ENCODE measurements around the gene SHKBP1. TPM values are rescaled to one million over a fixed set of nuclear protein-coding genes. Genes with fewer than 3 reads are reported as not detected.
A peak's percentile ranks its signal among the peaks of the same experiment; 100 is the strongest.

SHKBP1 gene
- total and polyA plus RNA-seq, 2 of the 13 experiments (the other 11 are each of a cell fraction or from before 2014, with no cell fraction given) = 16.2 to 17.4 TPM

GRCh38 chr19:40605216-40605971 is 28.7 kb downstream of the SHKBP1 start (continued):
- no peak for TF ChIP-seq MLX (CRISPR knock-in tag; IDR thresholded peaks at IDR 0.05)
- TF ChIP-seq, protein P1, sequence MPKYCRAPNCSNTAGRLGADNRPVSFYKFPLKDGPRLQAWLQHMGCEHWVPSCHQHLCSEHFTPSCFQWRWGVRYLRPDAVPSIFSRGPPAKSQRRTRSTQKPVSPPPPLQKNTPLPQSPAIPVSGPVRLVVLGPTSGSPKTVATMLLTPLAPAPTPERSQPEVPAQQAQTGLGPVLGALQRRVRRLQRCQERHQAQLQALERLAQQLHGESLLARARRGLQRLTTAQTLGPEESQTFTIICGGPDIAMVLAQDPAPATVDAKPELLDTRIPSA (CRISPR knock-in tag; IDR thresholded peaks at IDR 0.05; ENCODE audit: borderline replicate concordance) = no peak
- no peak for TF ChIP-seq TBP (CRISPR knock-in tag; IDR thresholded peaks at IDR 0.05)
- no peak for TF ChIP-seq ZFP37 (CRISPR knock-in tag; IDR thresholded peaks at IDR 0.05; ENCODE audit: borderline replicate concordance)
- TF ChIP-seq ZNF788 (CRISPR knock-in tag; IDR thresholded peaks at IDR 0.05; ENCODE audit: borderline replicate concordance) = 0 out of 2 replicates have a peak, but pooled peaks have one; percentile 23
- no peak for TF ChIP-seq NAIF1 (CRISPR knock-in tag; IDR thresholded peaks at IDR 0.05; ENCODE audit: borderline replicate concordance)
- TF ChIP-seq GZF1 (CRISPR knock-in tag; IDR thresholded peaks at IDR 0.05) = no peak
- TF ChIP-seq MBD4 (IDR thresholded peaks at IDR 0.05; ENCODE audit: borderline replicate concordance, low read length) = no peak
- TF ChIP-seq MIER3 (CRISPR knock-in tag; IDR thresholded peaks at IDR 0.05; ENCODE audit: borderline replicate concordance) = no peak
- TF ChIP-seq GPBP1L1 (CRISPR knock-in tag; IDR thresholded peaks at IDR 0.05) = no peak
- TF ChIP-seq STAG1 (CRISPR knock-in tag; IDR thresholded peaks at IDR 0.05) = peak; percentile 41
- TF ChIP-seq NCOA5 (CRISPR knock-in tag; IDR thresholded peaks at IDR 0.05) = no peak
- TF ChIP-seq ERF (CRISPR knock-in tag; IDR thresholded peaks at IDR 0.05) = 0 out of 2 replicates have a peak, but pooled peaks have one; percentile 15
- TF ChIP-seq IRF2 (CRISPR knock-in tag; IDR thresholded peaks at IDR 0.05) = no peak
- TF ChIP-seq NFKBIZ (CRISPR knock-in tag; IDR thresholded peaks at IDR 0.05) = no peak
- no peak for TF ChIP-seq ZKSCAN8 (CRISPR knock-in tag; IDR thresholded peaks at IDR 0.05; ENCODE audit: borderline replicate concordance)
- no peak for TF ChIP-seq ZNF20 (CRISPR knock-in tag; IDR thresholded peaks at IDR 0.05)
- no peak for TF ChIP-seq NFATC3 (CRISPR knock-in tag; IDR thresholded peaks at IDR 0.05)
- TF ChIP-seq KDM6A (CRISPR knock-in tag; IDR thresholded peaks at IDR 0.05; ENCODE audit: low read depth) = no peak
- TF ChIP-seq FOXC1 (CRISPR knock-in tag; IDR thresholded peaks at IDR 0.05; ENCODE audit: borderline replicate concordance) = peak; percentile 54; the same call in 1 of the 2 replicates
- no peak; the same call in 1 of the 2 replicates for TF ChIP-seq ZNF33B (CRISPR knock-in tag; IDR thresholded peaks at IDR 0.05)
- no peak for TF ChIP-seq RBAK (CRISPR knock-in tag; IDR thresholded peaks at IDR 0.05)
